Measurements from ENCODE around the gene BABAM2. TPM values are rescaled to one million over a fixed set of nuclear protein-coding genes. Genes with fewer than 3 reads are reported as not detected.
"Not testable (repeated sequence)": the region's sequence is repeated elsewhere in the genome, so short reads cannot be mapped to it uniquely, and the experiment has no call there.

Gene BABAM2
- total RNA-seq, 4 donors from 2014 or later, result 35.5 to 44.9 (median 39.9) TPM

- Histone ChIP-seq H3K4me1 (peaks cover 0 to 9% (median 2%) of the 10 kb centered on the region in 4 donors), H3K27ac (replicated peaks in 1 of 4) (no peak overlapping the region), H3K27me3 (no peaks in the 10 kb centered on the region), H3K36me3 (no peaks in the 10 kb centered on the region), H3K9me3 (no peaks in the 10 kb centered on the region), H3K4me3 (no peak overlapping the region)
- intact Hi-C loops (cut with DNase I), result no loop called here
- WGBS, result 94% methylated on average over 2 of the region's 2 CpGs
- no peak for DNase-seq (ENCODE audit: extremely low spot score)
- no peak for TF ChIP-seq POLR2AphosphoS5 (IDR thresholded peaks at IDR 0.05)
- no peak for TF ChIP-seq POLR2A (IDR thresholded peaks at IDR 0.05; ENCODE audit: low read depth)
- TF ChIP-seq CTCF (IDR thresholded peaks at IDR 0.05), result no peak
These were observed 111.7 kb downstream of the BABAM2 start for GRCh38 chr2:28002181-28002580.

GRCh38 chr2:28004086-28004485, 113.6 kb downstream of the BABAM2 start:
- no peak overlapping the region for H3K27ac ChIP-seq (replicated peaks in 1 of 4)

GRCh38 chr2:28009732-28010131, 119.2 kb downstream of the BABAM2 start:
- H3K4me1 ChIP-seq, result peaks cover 0 to 10% (median 4%) of the 10 kb centered on the region in 4 donors
- intact Hi-C loops (cut with DNase I), result no loop called here
- DNase-seq (ENCODE audit: extremely low spot score), result no peak
- H3K36me3 ChIP-seq, result no peaks in the 10 kb centered on the region
- H3K9me3 ChIP-seq, result no peaks in the 10 kb centered on the region
- no peaks in the 10 kb centered on the region for H3K27me3 ChIP-seq
- H3K4me3 ChIP-seq, result no peak overlapping the region
- TF ChIP-seq POLR2AphosphoS5 (IDR thresholded peaks at IDR 0.05) (no peak), CTCF (IDR thresholded peaks at IDR 0.05) (no peak), POLR2A (IDR thresholded peaks at IDR 0.05; ENCODE audit: low read depth) (no peak), EP300 (IDR thresholded peaks at IDR 0.05) (no peak)
- H3K27ac ChIP-seq (replicated peaks in 1 of 4), result no peak overlapping the region

More at GRCh38 chr2:28004086-28004485, 113.6 kb downstream of the BABAM2 start:
- no peak for DNase-seq (ENCODE audit: extremely low spot score)
- TF ChIP-seq EP300 (IDR thresholded peaks at IDR 0.05) (no peak), POLR2AphosphoS5 (IDR thresholded peaks at IDR 0.05) (no peak), POLR2A (IDR thresholded peaks at IDR 0.05; ENCODE audit: low read depth) (no peak), CTCF (IDR thresholded peaks at IDR 0.05) (no peak)
- no peaks in the 10 kb centered on the region for H3K36me3 ChIP-seq
- H3K4me1 ChIP-seq, result peaks cover 0 to 9% (median 2%) of the 10 kb centered on the region in 4 donors
- intact Hi-C loops (cut with DNase I), result no loop called here
- WGBS, result 46% methylated on average over 2 of the region's 2 CpGs
- no peak overlapping the region for H3K4me3 ChIP-seq
- no peaks in the 10 kb centered on the region for H3K27me3 ChIP-seq
- no peaks in the 10 kb centered on the region for H3K9me3 ChIP-seq

- Histone ChIP-seq H3K9me3 (no peaks in the 10 kb centered on the region), H3K4me1 (peaks cover 0 to 10% (median 3%) of the 10 kb centered on the region in 4 donors), H3K4me3 (no peak overlapping the region), H3K27ac (replicated peaks in 1 of 4) (no peak overlapping the region), H3K27me3 (no peaks in the 10 kb centered on the region), H3K36me3 (no peaks in the 10 kb centered on the region)
- 84% methylated on average over 3 of the region's 3 CpGs for WGBS
- no peak for DNase-seq (ENCODE audit: extremely low spot score)
- intact Hi-C loops (cut with DNase I), result no loop called here
- TF ChIP-seq POLR2A (IDR thresholded peaks at IDR 0.05; ENCODE audit: low read depth) (no peak), CTCF (IDR thresholded peaks at IDR 0.05) (no peak), POLR2AphosphoS5 (IDR thresholded peaks at IDR 0.05) (no peak), EP300 (IDR thresholded peaks at IDR 0.05) (no peak)
These were observed 120.8 kb downstream of the BABAM2 start for GRCh38 chr2:28011322-28011737.

- 97% methylated on average over 2 of the region's 2 CpGs for WGBS
- H3K4me3 ChIP-seq; H3K4me1 ChIP-seq; H3K27ac ChIP-seq (replicated peaks in 1 of 4); intact Hi-C loops (cut with DNase I); H3K9me3 ChIP-seq; H3K36me3 ChIP-seq; H3K27me3 ChIP-seq; DNase-seq (ENCODE audit: extremely low spot score): not testable (repeated sequence)
These were observed 127.9 kb downstream of the BABAM2 start for GRCh38 chr2:28018474-28018873.

- intact Hi-C loops (cut with DNase I); H3K36me3 ChIP-seq: not testable (repeated sequence)
These were observed 129.0 kb downstream of the BABAM2 start for GRCh38 chr2:28019521-28019920.

More at GRCh38 chr2:28019521-28019920, 129.0 kb downstream of the BABAM2 start:
- not testable (repeated sequence) for H3K27ac ChIP-seq (replicated peaks in 1 of 4); H3K9me3 ChIP-seq; DNase-seq (ENCODE audit: extremely low spot score); H3K4me3 ChIP-seq; H3K27me3 ChIP-seq; H3K4me1 ChIP-seq
- WGBS, result 96% methylated on average over 2 of the region's 2 CpGs

Measured in esophagus muscularis mucosa (tissue), 4 donors.